ENCODE results near the gene CCRL2.
"Not testable (repeated sequence)": the region's sequence is repeated elsewhere in the genome, so short reads cannot be mapped to it uniquely, and the experiment has no call there.

CCRL2 gene

DNA sequence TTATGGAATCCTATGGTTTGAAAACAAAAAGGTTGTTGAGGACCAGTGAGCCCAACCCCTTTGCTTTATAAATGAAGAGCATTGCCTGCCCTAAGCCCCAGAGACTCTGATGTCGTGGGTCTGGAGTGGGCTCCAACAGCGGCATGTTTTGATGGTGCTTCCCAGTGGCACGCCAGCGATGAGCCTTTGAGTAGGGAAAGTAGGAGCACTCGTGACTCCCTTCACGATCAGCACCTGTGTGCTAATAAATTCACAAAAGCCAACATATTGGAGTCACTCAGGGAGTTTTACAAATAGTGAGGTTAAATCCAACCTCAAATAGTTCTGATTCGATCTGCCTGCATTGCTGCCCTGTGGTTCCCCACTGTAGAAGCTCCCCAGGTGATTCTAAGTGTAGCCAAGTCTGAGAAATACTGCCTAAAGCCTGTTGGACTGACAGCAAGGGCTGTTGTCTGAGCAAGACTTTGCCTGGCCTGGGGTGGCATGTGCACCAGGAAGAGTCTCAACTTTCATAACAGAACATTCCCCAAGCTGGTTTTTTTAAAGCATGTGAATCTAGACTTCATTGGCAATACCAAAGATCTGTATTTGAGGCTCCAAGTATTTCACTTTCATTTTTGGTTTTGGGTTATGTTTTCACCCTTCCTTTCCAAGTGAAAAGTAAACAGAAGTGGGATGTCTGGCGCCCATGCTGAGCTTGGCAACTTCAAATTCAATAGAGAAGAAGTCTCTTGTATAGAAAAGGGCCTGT, 26.4 kb upstream of the CCRL2 start:
- TF ChIP-seq CTCF (IDR thresholded peaks at IDR 0.05; ENCODE audit: borderline replicate concordance, insufficient read depth, low read depth, low read length) = no peak
- H3K4me3 ChIP-seq (ENCODE audit: low read depth, low read length) = no peak overlapping the region

DNA sequence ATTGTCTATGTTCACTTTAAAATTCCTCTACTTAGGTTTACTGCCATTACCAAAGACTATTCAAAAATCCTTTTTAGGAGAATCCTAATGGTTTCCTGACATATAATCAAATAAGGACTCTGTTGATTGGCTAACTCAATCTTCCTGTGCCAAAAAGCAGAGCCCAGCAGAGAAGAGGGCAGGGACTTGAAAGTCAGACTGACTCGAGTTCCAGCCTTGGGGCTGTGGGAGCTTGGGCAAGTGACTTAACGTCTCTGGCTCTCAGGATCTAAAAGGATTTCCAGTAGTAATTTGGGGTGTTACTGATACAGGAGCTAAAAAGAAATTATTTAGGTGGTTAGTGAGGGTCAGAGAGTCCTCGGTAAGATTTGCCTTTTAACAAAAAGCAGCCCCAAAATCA, 25.4 kb upstream of the CCRL2 start:
- no peak for TF ChIP-seq CTCF (IDR thresholded peaks at IDR 0.05; ENCODE audit: borderline replicate concordance, insufficient read depth, low read depth, low read length)
- no peak overlapping the region for H3K4me3 ChIP-seq (ENCODE audit: low read depth, low read length)

DNA sequence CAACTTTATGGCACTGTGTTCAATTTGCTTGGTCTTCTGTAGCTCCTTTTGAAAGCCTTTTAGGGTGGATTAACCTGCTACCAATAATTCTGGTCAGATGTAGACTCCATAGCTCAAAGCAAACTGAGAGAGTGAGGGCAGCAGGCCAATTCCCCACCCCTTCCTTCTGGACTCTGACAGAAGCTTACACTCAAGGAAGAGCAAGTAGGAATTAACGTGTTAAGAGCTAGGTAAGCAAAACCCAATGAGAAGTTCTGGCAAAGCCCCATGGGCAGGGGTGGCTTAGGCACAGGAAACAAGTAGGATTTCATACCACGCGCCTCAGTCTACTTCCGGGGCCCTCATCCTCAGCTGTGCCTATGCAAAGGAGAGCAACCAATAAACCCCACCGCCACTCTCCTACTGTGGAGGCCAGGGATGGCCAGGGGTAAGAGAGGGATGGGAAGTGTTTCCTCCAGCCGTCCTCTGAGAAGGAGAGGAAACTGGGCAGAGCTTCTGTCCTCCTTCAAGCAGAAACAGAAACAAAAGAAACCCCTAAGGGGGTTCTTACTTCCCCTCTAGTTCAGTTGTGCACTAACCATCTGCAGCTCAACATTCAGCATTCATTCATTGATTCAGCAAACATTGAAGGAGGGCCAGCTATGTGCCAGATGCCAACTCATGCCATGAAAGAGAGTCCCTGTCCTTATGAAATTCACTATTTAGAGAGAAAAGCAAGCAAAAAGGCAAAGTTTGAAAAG, 23.7 kb upstream of the CCRL2 start:
- TF ChIP-seq CTCF (IDR thresholded peaks at IDR 0.05; ENCODE audit: borderline replicate concordance, insufficient read depth, low read depth, low read length) = no peak
- no peak overlapping the region for H3K4me3 ChIP-seq (ENCODE audit: low read depth, low read length)

DNA sequence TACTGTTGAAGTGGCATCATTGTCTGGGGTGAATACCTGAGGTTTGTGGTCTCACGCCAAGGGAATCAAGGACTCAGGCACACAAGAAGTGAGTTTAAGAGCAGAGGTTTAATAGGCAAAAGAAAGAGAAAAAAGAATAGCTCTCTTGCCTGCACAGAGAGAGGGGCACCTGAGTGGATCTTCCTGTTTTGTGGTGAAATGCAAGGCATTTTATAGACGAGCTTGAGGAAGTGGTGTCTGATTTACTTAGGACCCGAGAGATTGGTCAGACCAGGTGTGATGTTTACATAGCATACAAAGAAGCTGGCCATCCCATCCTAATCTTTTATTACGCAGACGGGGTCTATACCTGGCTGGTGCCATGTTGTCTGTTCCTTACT, 23.1 kb upstream of the CCRL2 start:
- no peak for TF ChIP-seq CTCF (IDR thresholded peaks at IDR 0.05; ENCODE audit: borderline replicate concordance, insufficient read depth, low read depth, low read length)
- H3K4me3 ChIP-seq (ENCODE audit: low read depth, low read length) = no peak overlapping the region

DNA sequence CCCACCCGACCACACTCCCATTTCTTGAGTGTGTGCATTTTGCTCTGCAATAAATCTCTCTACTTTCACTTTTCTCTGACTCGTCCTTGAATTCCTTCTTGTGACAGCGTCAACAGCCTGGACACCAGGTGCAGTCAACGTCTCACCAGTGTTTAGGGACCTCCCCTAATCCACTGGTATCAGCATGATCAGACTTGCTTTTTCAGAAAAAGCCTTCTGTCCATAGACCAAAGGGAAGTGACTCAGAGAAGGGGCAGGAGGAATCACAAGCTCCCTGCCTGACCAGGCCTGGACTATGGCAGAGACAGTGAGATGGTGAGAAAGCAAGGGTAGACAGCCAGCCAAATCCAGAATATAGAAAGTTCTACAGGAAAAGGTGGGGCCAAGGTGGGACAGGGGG, 20.9 kb upstream of the CCRL2 start:
- no peak for TF ChIP-seq CTCF (IDR thresholded peaks at IDR 0.05; ENCODE audit: borderline replicate concordance, insufficient read depth, low read depth, low read length)

GRCh38 chr3:46388847-46389246, 18.2 kb upstream of the CCRL2 start:
- not testable (repeated sequence) for H3K4me3 ChIP-seq (ENCODE audit: low read depth, low read length)

More for the DNA sequence above, 20.9 kb upstream of the CCRL2 start:
- no peak overlapping the region for H3K4me3 ChIP-seq (ENCODE audit: low read depth, low read length)

GRCh38 chr3:46389306-46389705, 17.8 kb upstream of the CCRL2 start:
- no peak overlapping the region for H3K4me3 ChIP-seq (ENCODE audit: low read depth, low read length)
- no peak for TF ChIP-seq CTCF (IDR thresholded peaks at IDR 0.05; ENCODE audit: borderline replicate concordance, insufficient read depth, low read depth, low read length)

- not testable (repeated sequence) for H3K4me3 ChIP-seq (ENCODE audit: low read depth, low read length)
Measured at GRCh38 chr3:46391526-46391925, 15.5 kb upstream of the CCRL2 start.
